PC-9 (cell line): ENCODE results near the gene COL5A2. TPM values are rescaled to one million over a fixed set of nuclear protein-coding genes. Genes with fewer than 3 reads are reported as not detected.

Experiments
- BruUV-seq: library from RNA; stranded (reverse); fragments of 400-500 nt; replicated peaks from 2 replicates; lab custom pipeline; 2021; lab: Mats Ljungman, UMichigan
- CTCF ChIA-PET: fragments of 300-600 bp; sonication (Branson Sonifier 250); formaldehyde crosslinking; loops from one replicate; lab custom pipeline; 2022; ENCODE audit warnings: antibody characterized with exemption; lab: Charles Lee
- POLR2A ChIA-PET: fragments of 300-600 bp; sonication (Branson Sonifier 250); formaldehyde crosslinking; loops from one replicate; lab custom pipeline; 2022; ENCODE audit warnings: antibody characterized with exemption; ENCODE audit not compliant: unreplicated experiment; lab: Charles Lee
- DNase-seq, 2 experiments: peaks; one replicate each; pipeline versions ENCODE4 v3.0.0 to v3.0.0-alpha.2; 2015 to 2022; ENCODE audit warnings: mixed read lengths in 1 of 2
- H2AFZ ChIP-seq: fragments of 200-600 bp; sonication (generic); 2 replicates; pipeline ENCODE4 v1.8.1; 2017; ENCODE audit warnings: antibody characterized with exemption
- H3F3A ChIP-seq: fragments of 200-600 bp; sonication (generic); 2 replicates; pipeline ENCODE4 v1.8.1; 2017; ENCODE audit warnings: antibody characterized with exemption, mild to moderate bottlenecking, low read depth; ENCODE audit not compliant: insufficient read depth
- H3K27ac ChIP-seq: fragments of 200-600 bp; sonication (generic); 2 replicates; pipeline ENCODE4 v1.6.1; 2016; ENCODE audit warnings: mixed run types
- H3K27me3 ChIP-seq: fragments of 200-600 bp; sonication (generic); 2 replicates; pipeline ENCODE4 v1.6.1; 2016; ENCODE audit warnings: low read depth, mixed run types; ENCODE audit not compliant: insufficient read depth
- H3K36me3 ChIP-seq: fragments of 200-600 bp; sonication (generic); 2 replicates; pipeline ENCODE4 v1.6.1; 2016; ENCODE audit warnings: low read depth, mixed run types
- H3K4me1 ChIP-seq: fragments of 200-600 bp; sonication (generic); replicated peaks from 2 replicates; pipeline ENCODE4 v1.6.1; 2016; ENCODE audit warnings: mixed run types; ENCODE audit not compliant: insufficient read depth
- H3K4me2 ChIP-seq: fragments of 200-600 bp; sonication (generic); 2 replicates; pipeline ENCODE4 v1.6.1; 2017; ENCODE audit warnings: mixed run types
- H3K4me3 ChIP-seq: fragments of 200-600 bp; sonication (generic); 2 replicates; pipeline ENCODE4 v1.6.1; 2016; ENCODE audit warnings: mixed run types
- H3K79me2 ChIP-seq: fragments of 200-600 bp; sonication (generic); 2 replicates; pipeline ENCODE4 v1.6.1; 2017; ENCODE audit warnings: low read depth, mixed run types
- H3K9me2 ChIP-seq: fragments of 200-600 bp; sonication (generic); 2 replicates; pipeline ENCODE4 v1.8.1; 2017; ENCODE audit warnings: mild to moderate bottlenecking; ENCODE audit not compliant: insufficient read depth
- H3K9me3 ChIP-seq: fragments of 200-600 bp; sonication (generic); 2 replicates; pipeline ENCODE4 v1.8.1; 2016; ENCODE audit warnings: low read depth; ENCODE audit not compliant: insufficient read depth
- H4K20me1 ChIP-seq: fragments of 200-600 bp; sonication (generic); 2 replicates; pipeline ENCODE4 v1.8.1; 2017; ENCODE audit not compliant: insufficient read depth
- CTCF ChIP-seq: fragments of 200-600 bp; sonication (generic); conservative IDR thresholded peaks from 2 replicates; pipeline ENCODE4 v1.6.1; 2017; ENCODE audit warnings: mixed run types, antibody characterized with exemption, mild to moderate bottlenecking, moderate library complexity
- EZH2 ChIP-seq: fragments of 200-600 bp; sonication (generic); IDR thresholded peaks from 2 replicates; pipeline ENCODE4 v1.8.0; 2017; ENCODE audit warnings: antibody characterized with exemption, low read depth
- intact Hi-C: fragments of 100-400 bp; cut with micrococcal nuclease; formaldehyde crosslinking; loops from one replicate; pipeline ENCODE4 v1.10.0; 2022; ENCODE audit not compliant: unreplicated experiment
- total RNA-seq: library from RNA; stranded (reverse); gene quantifications from 2 replicates; pipeline ENCODE4 v1.2.3, GENCODE V29; 2021

COL5A2 gene
- total RNA-seq, 1 experiment from 2014 or later: 0.55 TPM

- H3K4me1 ChIP-seq: no peaks in the 10 kb centered on the region
- no peak overlapping the region for H3K27ac ChIP-seq
- H4K20me1 ChIP-seq: no peaks in the 10 kb centered on the region
- TF ChIP-seq CTCF (no peak), EZH2 (no peak)
- no peak overlapping the region; the same call in 1 of the 2 replicates for H2AFZ ChIP-seq
- no peaks in the 10 kb centered on the region for H3K27me3 ChIP-seq
- no peaks in the 10 kb centered on the region for H3K36me3 ChIP-seq
- H3F3A ChIP-seq: no peaks in the 10 kb centered on the region
- no TSS peak for BruUV-seq
- intact Hi-C loops: no loop called here
- no peaks in the 10 kb centered on the region for H3K9me3 ChIP-seq
- H3K4me2 ChIP-seq: no peak overlapping the region
- H3K79me2 ChIP-seq: no peaks in the 10 kb centered on the region
- DNase-seq: peak; percentile 11 to 44
- POLR2A ChIA-PET: no interaction called here
- CTCF ChIA-PET: no interaction called here
- no peaks in the 10 kb centered on the region for H3K9me2 ChIP-seq
- no peak overlapping the region for H3K4me3 ChIP-seq
Measured at GRCh38 chr2:189002079-189002478, 177.5 kb downstream of the COL5A2 start.

DNA sequence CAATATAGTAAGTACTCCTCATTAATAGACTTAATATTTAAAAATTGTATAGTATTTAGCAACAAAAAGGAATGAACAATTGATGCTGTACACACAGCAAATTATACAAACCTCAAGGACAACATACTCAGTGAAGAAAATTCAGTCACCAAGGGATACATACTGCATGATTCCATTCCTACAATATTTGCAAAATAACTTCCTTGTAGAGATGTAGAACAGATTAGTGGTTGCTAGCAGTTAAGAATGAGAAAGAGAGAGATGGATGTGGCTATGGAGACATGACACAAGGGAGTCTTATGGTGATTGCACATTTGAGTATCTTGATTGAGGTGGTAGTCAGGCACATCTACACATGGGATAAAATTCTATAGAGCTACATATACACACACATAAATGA lies 179.3 kb downstream of the COL5A2 start:
- no peaks in the 10 kb centered on the region for H3K79me2 ChIP-seq
- no peak for DNase-seq
- H3K4me1 ChIP-seq: no peaks in the 10 kb centered on the region
- no peak overlapping the region for H3K4me3 ChIP-seq
- ChIA-PET POLR2A (no interaction called here), CTCF (no interaction called here)
- H3K4me2 ChIP-seq: no peak overlapping the region
- no peak overlapping the region for H3K27ac ChIP-seq
- no peaks in the 10 kb centered on the region for H3F3A ChIP-seq
- intact Hi-C loops: no loop called here
- no TSS peak for BruUV-seq
- no peaks in the 10 kb centered on the region for H4K20me1 ChIP-seq
- H3K9me2 ChIP-seq: no peaks in the 10 kb centered on the region
- H2AFZ ChIP-seq: no peak overlapping the region
- H3K27me3 ChIP-seq: no peaks in the 10 kb centered on the region
- TF ChIP-seq EZH2: no peak
- no peak for TF ChIP-seq CTCF
- H3K9me3 ChIP-seq: no peaks in the 10 kb centered on the region
- no peaks in the 10 kb centered on the region for H3K36me3 ChIP-seq

GRCh38 chr2:188997263-188997662 lies 182.3 kb downstream of the COL5A2 start:
- Histone ChIP-seq H3K9me3 (no peaks in the 10 kb centered on the region), H3K27ac (no peak overlapping the region), H2AFZ (no peak overlapping the region), H4K20me1 (no peaks in the 10 kb centered on the region), H3K36me3 (no peaks in the 10 kb centered on the region), H3F3A (no peaks in the 10 kb centered on the region), H3K9me2 (no peaks in the 10 kb centered on the region), H3K4me2 (no peak overlapping the region), H3K27me3 (no peaks in the 10 kb centered on the region), H3K4me3 (no peak overlapping the region), H3K4me1 (no peaks in the 10 kb centered on the region), H3K79me2 (no peaks in the 10 kb centered on the region)
- BruUV-seq: no TSS peak
- CTCF ChIA-PET: no interaction called here
- TF ChIP-seq CTCF: no peak
- no peak for TF ChIP-seq EZH2
- intact Hi-C loops: no loop called here
- no peak for DNase-seq
- POLR2A ChIA-PET: no interaction called here
